Panc1 (cell line): ENCODE data around the gene TFF3.

Experiments
- POLR2AphosphoS5 ChIP-seq: IDR thresholded peaks from 2 replicates; pipeline ENCODE4 v1.6.1; 2012; ENCODE audit warnings: mild to moderate bottlenecking, low read depth, low read length, moderate library complexity
- TF ChIP-seq, protein P1 (sequence below): fragments of 450-650 bp; IDR thresholded peaks from 2 replicates; pipeline ENCODE4 v1.5.1; 2017; ENCODE audit warnings: mild to moderate bottlenecking
- TF ChIP-seq, protein P2 (sequence below), 2 experiments: IDR thresholded peaks; 2 replicates each; pipeline ENCODE4 v1.6.1; 2011 to 2012; ENCODE audit warnings: low read depth in 2 of 2, control low read depth in 1 of 2, low read length in 1 of 2, mild to moderate bottlenecking in 1 of 2, moderate library complexity in 1 of 2; ENCODE audit not compliant: insufficient read depth in 1 of 2

DNA sequence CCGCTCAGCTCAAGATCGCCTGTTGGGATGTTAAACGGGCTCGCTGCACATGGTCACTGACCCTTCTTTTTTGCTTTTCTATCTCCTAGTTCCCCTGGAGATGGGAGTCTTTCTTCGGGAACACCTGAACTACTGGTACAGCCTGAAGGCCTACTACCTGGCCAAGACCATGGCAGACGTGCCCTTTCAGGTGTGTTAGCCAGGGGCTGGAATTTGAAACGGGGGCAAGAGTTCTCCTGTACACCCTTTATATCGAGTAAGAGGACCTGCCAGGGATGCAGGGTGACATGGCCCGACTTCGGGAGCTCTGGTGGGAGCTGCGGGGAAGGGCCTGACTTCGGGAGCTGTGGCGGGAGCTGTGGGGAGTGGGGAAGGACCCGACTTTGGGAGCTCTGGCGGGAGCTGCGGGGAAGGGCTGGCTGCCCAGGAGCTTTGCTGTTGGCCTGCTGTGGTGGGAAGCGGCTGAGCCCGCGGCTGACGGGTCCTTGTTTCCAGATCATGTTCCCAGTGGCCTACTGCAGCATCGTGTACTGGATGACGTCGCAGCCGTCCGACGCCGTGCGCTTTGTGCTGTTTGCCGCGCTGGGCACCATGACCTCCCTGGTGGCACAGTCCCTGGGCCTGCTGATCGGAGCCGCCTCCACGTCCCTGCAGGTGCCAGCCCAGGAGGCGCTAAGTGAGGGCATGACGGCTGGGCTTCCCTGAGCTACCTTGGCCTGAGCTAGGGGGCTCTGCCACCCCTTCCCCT is 24.0 kb downstream of the TFF3 start:
- TF ChIP-seq, protein P1, sequence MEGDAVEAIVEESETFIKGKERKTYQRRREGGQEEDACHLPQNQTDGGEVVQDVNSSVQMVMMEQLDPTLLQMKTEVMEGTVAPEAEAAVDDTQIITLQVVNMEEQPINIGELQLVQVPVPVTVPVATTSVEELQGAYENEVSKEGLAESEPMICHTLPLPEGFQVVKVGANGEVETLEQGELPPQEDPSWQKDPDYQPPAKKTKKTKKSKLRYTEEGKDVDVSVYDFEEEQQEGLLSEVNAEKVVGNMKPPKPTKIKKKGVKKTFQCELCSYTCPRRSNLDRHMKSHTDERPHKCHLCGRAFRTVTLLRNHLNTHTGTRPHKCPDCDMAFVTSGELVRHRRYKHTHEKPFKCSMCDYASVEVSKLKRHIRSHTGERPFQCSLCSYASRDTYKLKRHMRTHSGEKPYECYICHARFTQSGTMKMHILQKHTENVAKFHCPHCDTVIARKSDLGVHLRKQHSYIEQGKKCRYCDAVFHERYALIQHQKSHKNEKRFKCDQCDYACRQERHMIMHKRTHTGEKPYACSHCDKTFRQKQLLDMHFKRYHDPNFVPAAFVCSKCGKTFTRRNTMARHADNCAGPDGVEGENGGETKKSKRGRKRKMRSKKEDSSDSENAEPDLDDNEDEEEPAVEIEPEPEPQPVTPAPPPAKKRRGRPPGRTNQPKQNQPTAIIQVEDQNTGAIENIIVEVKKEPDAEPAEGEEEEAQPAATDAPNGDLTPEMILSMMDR, result no peak
- TF ChIP-seq POLR2AphosphoS5, result no peak
- TF ChIP-seq, protein P2, sequence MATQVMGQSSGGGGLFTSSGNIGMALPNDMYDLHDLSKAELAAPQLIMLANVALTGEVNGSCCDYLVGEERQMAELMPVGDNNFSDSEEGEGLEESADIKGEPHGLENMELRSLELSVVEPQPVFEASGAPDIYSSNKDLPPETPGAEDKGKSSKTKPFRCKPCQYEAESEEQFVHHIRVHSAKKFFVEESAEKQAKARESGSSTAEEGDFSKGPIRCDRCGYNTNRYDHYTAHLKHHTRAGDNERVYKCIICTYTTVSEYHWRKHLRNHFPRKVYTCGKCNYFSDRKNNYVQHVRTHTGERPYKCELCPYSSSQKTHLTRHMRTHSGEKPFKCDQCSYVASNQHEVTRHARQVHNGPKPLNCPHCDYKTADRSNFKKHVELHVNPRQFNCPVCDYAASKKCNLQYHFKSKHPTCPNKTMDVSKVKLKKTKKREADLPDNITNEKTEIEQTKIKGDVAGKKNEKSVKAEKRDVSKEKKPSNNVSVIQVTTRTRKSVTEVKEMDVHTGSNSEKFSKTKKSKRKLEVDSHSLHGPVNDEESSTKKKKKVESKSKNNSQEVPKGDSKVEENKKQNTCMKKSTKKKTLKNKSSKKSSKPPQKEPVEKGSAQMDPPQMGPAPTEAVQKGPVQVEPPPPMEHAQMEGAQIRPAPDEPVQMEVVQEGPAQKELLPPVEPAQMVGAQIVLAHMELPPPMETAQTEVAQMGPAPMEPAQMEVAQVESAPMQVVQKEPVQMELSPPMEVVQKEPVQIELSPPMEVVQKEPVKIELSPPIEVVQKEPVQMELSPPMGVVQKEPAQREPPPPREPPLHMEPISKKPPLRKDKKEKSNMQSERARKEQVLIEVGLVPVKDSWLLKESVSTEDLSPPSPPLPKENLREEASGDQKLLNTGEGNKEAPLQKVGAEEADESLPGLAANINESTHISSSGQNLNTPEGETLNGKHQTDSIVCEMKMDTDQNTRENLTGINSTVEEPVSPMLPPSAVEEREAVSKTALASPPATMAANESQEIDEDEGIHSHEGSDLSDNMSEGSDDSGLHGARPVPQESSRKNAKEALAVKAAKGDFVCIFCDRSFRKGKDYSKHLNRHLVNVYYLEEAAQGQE (IDR thresholded peaks at IDR 0.05; ENCODE audit: insufficient read depth in 1 of 2, low read depth in 2 of 2, low read length in 1 of 2), result no peak
